ENCODE measurements around the gene LRP6.

The LRP6 gene

GRCh38 chr12:12069821-12070548 is 196.9 kb downstream of the LRP6 start:
- DNase-seq = no peak

GRCh38 chr12:12068751-12069150 is 198.1 kb downstream of the LRP6 start:
- DNase-seq = no peak
